CD14-positive monocyte (primary cell): ENCODE measurements around the gene EPB41L2. TPM values are rescaled to one million over a fixed set of nuclear protein-coding genes. Genes with fewer than 3 reads are reported as not detected.

ENCODE experiments used
- DNase-seq, 3 donors: peaks; one replicate each; pipeline ENCODE4 v3.0.0-alpha.2; 2011 to 2022
- H2AFZ ChIP-seq: 2 replicates; pipeline ENCODE4 v1.6.0; 2012; ENCODE audit warnings: mild to moderate bottlenecking, low read depth, low read length, inconsistent platforms; ENCODE audit not compliant: insufficient read depth, poor library complexity, severe bottlenecking
- H3K27ac ChIP-seq, 2 donors: 1 replicate in 1 of 2; 2 replicates in 1 of 2; pipeline ENCODE4 v1.5.1; 2012 to 2013; ENCODE audit warnings: low read length in 2 of 2, control low read depth in 1 of 2, inconsistent platforms in 1 of 2, low read depth in 1 of 2, mild to moderate bottlenecking in 1 of 2
- H3K27me3 ChIP-seq, 2 donors: one replicate each; pipeline versions ENCODE4 v1.6.0 to v1.6.1; 2011 to 2013; ENCODE audit warnings: low read length in 2 of 2; ENCODE audit not compliant: control insufficient read depth in 2 of 2, insufficient read depth in 2 of 2
- H3K36me3 ChIP-seq, 2 donors: replicated peaks in 1 of 2; 1 replicate in 1 of 2; 2 replicates in 1 of 2; pipeline versions ENCODE4 v1.5.1 to v1.6.1; 2012 to 2013; ENCODE audit warnings: low read length in 2 of 2, control low read depth in 1 of 2, inconsistent platforms in 1 of 2, mild to moderate bottlenecking in 1 of 2; ENCODE audit not compliant: insufficient read depth in 2 of 2, control insufficient read depth in 1 of 2
- H3K4me1 ChIP-seq, 2 donors: 1 replicate in 1 of 2; 2 replicates in 1 of 2; pipeline versions ENCODE4 v1.5.1 to v1.6.1; 2012 to 2013; ENCODE audit warnings: low read length in 2 of 2, control low read depth in 1 of 2, inconsistent platforms in 1 of 2, mild to moderate bottlenecking in 1 of 2, moderate library complexity in 1 of 2; ENCODE audit not compliant: insufficient read depth in 2 of 2, control insufficient read depth in 1 of 2
- H3K4me2 ChIP-seq: replicated peaks from 2 replicates; pipeline ENCODE3; 2012; ENCODE audit warnings: low read length, moderate library complexity, mild to moderate bottlenecking; ENCODE audit not compliant: poor library complexity, severe bottlenecking; ENCODE audit errors: extremely low read depth
- H3K4me3 ChIP-seq, 3 experiments: fragments of 200-600 bp in 1 of 3; sonication (generic) in 1 of 3; replicated peaks in 1 of 3; 1 replicate in 2 of 3; 2 replicates in 1 of 3; pipeline ENCODE4 v1.5.1; 2011 to 2013; ENCODE audit warnings: low read length in 3 of 3, mild to moderate bottlenecking in 3 of 3, control low read depth in 2 of 3, low read depth in 2 of 3, inconsistent platforms in 1 of 3, moderate library complexity in 1 of 3
- H3K79me2 ChIP-seq: 2 replicates; pipeline ENCODE4 v1.6.0; 2012; ENCODE audit warnings: mild to moderate bottlenecking, control low read depth, inconsistent platforms, low read length, moderate library complexity; ENCODE audit not compliant: insufficient read depth
- H3K9ac ChIP-seq: 2 replicates; pipeline ENCODE4 v1.6.0; 2017; ENCODE audit warnings: low read length, mild to moderate bottlenecking; ENCODE audit not compliant: insufficient read depth, poor library complexity, severe bottlenecking
- H3K9me3 ChIP-seq, 2 donors: replicated peaks in 1 of 2; 1 replicate in 1 of 2; 2 replicates in 1 of 2; pipeline versions ENCODE4 v1.5.1 to v1.6.1; 2012 to 2013; ENCODE audit warnings: low read length in 2 of 2, control low read depth in 1 of 2; ENCODE audit not compliant: control insufficient read depth in 1 of 2, insufficient read depth in 1 of 2
- H4K20me1 ChIP-seq: 2 replicates; pipeline ENCODE4 v1.6.0; 2012; ENCODE audit warnings: mild to moderate bottlenecking, low read length, control low read depth, moderate library complexity; ENCODE audit not compliant: insufficient read depth
- H3K27ac Mint-ChIP-seq, 7 donors: one replicate each; pipeline ENCODE4 v1.8.0; 2020; ENCODE audit warnings: mild to moderate bottlenecking in 7 of 7, mixed read lengths in 7 of 7, moderate library complexity in 6 of 7, inconsistent platforms in 2 of 7
- H3K27me3 Mint-ChIP-seq, 3 donors: one replicate each; pipeline ENCODE4 v1.8.0; 2021 to 2022; ENCODE audit warnings: low read depth in 3 of 3, mild to moderate bottlenecking in 3 of 3, mixed read lengths in 3 of 3, moderate library complexity in 3 of 3, inconsistent platforms in 1 of 3
- H3K36me3 Mint-ChIP-seq, 2 donors: one replicate each; pipeline ENCODE4 v1.8.0; 2020; ENCODE audit warnings: mixed read lengths in 2 of 2, inconsistent platforms in 1 of 2, mild to moderate bottlenecking in 1 of 2
- H3K4me1 Mint-ChIP-seq: one replicate; pipeline ENCODE4 v1.8.0; 2020; ENCODE audit warnings: mild to moderate bottlenecking, mixed read lengths
- H3K4me3 Mint-ChIP-seq, 2 donors: one replicate each; pipeline ENCODE4 v1.8.0; 2020; ENCODE audit warnings: mild to moderate bottlenecking in 2 of 2, mixed read lengths in 2 of 2, moderate library complexity in 1 of 2
- H3K9me3 Mint-ChIP-seq, 7 donors: one replicate each; pipeline ENCODE4 v1.8.0; 2020 to 2022; ENCODE audit warnings: mixed read lengths in 7 of 7, mild to moderate bottlenecking in 6 of 7, moderate library complexity in 6 of 7, inconsistent platforms in 2 of 7
- WGBS: methylation state at CpG from one replicate; pipeline ENCODE4 v1.1.5; 2013; ENCODE audit warnings: missing lambda C conversion rate; ENCODE audit not compliant: insufficient coverage; 5-methylcytosine and 5-hydroxymethylcytosine counted together
- intact Hi-C, 2 donors: fragments of 100-400 bp; cut with micrococcal nuclease; formaldehyde crosslinking; loops; one replicate each; pipeline versions ENCODE4 v1.15.0 to v1.15.1; 2023
- polyA plus RNA-seq, 3 donors: library from polyadenylated mRNA; depleted of rRNA in 1 of 3; unstranded in 2 of 3; stranded (reverse) in 1 of 3; fragments of 300-500 nt in 2 of 3; fragments of >200 nt in 1 of 3; fragmentation: Illumina TruSeq in 2 of 3; gene quantifications; 1 replicate in 2 of 3; 2 replicates in 1 of 3; pipeline ENCODE4 v1.2.3, GENCODE V29; 2012 to 2021
- TF ChIP-seq, protein P1 (sequence below): fragments of 200-600 bp; IDR thresholded peaks from one replicate; pipeline ENCODE4 v1.8.0; 2022; ENCODE audit warnings: antibody characterized with exemption, mild to moderate bottlenecking

EPB41L2 gene
- polyA plus RNA-seq, 3 donors: 3.4 to 7.2 (median 4.6) TPM

DNA sequence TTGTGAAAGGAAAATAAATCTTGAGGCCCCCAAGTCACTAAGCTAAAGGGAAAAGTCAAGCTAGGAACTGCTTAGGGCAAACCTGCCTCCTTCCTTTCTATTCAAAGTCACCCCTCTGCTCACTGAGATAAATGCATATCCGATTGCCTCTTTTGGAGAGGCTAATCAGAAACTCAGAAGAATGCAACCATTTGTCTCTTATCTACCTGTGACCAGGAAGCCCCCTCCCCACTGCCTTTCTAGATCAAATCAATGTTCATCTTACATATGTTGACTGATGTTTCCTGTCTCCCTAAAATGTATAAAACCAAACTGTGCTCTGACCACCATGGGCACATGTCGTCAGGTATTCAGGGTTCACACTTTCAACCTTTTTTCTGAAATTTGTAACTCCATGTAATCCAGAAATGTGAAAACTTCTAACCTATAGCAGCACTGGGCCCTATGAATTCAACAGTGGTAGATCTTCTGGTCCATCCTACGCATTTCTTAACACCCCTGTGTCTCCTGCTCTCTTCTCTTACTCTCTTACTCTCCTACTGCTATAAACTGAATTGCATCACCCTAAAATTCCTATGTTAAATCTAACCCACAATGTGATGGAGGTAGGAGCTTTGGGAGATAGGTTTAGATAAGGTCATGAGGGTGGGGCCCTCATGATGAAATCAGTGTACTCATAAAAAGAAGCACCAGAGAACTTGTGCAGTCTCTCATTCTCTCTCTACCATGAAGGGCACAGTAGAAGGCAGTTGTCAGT, 89.3 kb downstream of the EPB41L2 start:
- Histone ChIP-seq H3K9me3 (no peaks in the 10 kb centered on the region), H4K20me1 (no peaks in the 10 kb centered on the region), H3K27ac (no peak overlapping the region), H3K4me1 (no peaks in the 10 kb centered on the region), H3K36me3 (no peaks in the 10 kb centered on the region), H3K79me2 (no peaks in the 10 kb centered on the region), H3K4me2 (no peak overlapping the region), H3K9ac (no peak overlapping the region), H3K4me3 (no peak overlapping the region), H2AFZ (no peak overlapping the region), H3K27me3 (no peaks in the 10 kb centered on the region)
- Mint-ChIP-seq H3K36me3 (no peaks in the 10 kb centered on the region), H3K9me3 (peaks cover 0 to 6% (median 2%) of the 10 kb centered on the region in 7 donors), H3K27ac (no peak overlapping the region), H3K4me1 (peaks cover 6% of the 10 kb centered on the region), H3K4me3 (no peak overlapping the region), H3K27me3 (no peaks in the 10 kb centered on the region)
- DNase-seq: no peak
- TF ChIP-seq, protein P1, sequence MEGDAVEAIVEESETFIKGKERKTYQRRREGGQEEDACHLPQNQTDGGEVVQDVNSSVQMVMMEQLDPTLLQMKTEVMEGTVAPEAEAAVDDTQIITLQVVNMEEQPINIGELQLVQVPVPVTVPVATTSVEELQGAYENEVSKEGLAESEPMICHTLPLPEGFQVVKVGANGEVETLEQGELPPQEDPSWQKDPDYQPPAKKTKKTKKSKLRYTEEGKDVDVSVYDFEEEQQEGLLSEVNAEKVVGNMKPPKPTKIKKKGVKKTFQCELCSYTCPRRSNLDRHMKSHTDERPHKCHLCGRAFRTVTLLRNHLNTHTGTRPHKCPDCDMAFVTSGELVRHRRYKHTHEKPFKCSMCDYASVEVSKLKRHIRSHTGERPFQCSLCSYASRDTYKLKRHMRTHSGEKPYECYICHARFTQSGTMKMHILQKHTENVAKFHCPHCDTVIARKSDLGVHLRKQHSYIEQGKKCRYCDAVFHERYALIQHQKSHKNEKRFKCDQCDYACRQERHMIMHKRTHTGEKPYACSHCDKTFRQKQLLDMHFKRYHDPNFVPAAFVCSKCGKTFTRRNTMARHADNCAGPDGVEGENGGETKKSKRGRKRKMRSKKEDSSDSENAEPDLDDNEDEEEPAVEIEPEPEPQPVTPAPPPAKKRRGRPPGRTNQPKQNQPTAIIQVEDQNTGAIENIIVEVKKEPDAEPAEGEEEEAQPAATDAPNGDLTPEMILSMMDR: no peak
- intact Hi-C loops: no loop called here
- WGBS: 93% methylated on average over 2 of the region's 3 CpGs

DNA sequence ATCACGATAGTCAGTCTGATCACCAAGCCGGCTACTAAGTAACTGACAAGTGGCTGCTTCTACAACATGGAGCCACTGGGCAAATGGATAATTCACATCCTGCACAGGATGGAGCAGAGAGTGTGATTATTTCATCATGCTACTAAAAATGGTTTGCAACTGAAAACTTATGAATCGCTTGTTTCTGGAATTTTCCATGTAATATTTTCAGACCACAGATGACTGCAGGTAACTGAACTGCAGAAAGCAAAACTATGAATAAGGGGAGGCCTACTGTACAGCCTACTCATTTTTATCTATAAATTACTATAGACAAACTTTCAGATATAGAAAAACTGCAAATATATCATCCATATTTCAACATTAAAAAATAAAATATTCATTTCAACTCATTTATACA, 91.5 kb downstream of the EPB41L2 start:
- Histone ChIP-seq H3K9me3 (no peaks in the 10 kb centered on the region), H3K27ac (no peak overlapping the region), H2AFZ (no peak overlapping the region), H4K20me1 (no peaks in the 10 kb centered on the region), H3K4me3 (no peak overlapping the region), H3K36me3 (no peaks in the 10 kb centered on the region), H3K79me2 (no peaks in the 10 kb centered on the region), H3K9ac (no peak overlapping the region), H3K27me3 (no peaks in the 10 kb centered on the region), H3K4me2 (no peak overlapping the region), H3K4me1 (no peaks in the 10 kb centered on the region)
- Mint-ChIP-seq H3K9me3 (peaks cover 0 to 6% (median 2%) of the 10 kb centered on the region in 7 donors), H3K27ac (no peak overlapping the region), H3K4me3 (no peak overlapping the region), H3K4me1 (peaks cover 6% of the 10 kb centered on the region), H3K27me3 (no peaks in the 10 kb centered on the region), H3K36me3 (no peaks in the 10 kb centered on the region)
- no peak for DNase-seq
- WGBS: 96% methylated on average over 2 of the region's 3 CpGs
- intact Hi-C loops: no loop called here
- TF ChIP-seq, protein P1: no peak
